CD4-positive, alpha-beta T cell treated with Interleukin-17A for 1 hour (primary cell): Measurements from ENCODE around the gene IFNA6.

Experiments used
- DNase-seq: peaks from one replicate; pipeline ENCODE4 v3.0.0-alpha.2; 2020

Gene IFNA6

DNA sequence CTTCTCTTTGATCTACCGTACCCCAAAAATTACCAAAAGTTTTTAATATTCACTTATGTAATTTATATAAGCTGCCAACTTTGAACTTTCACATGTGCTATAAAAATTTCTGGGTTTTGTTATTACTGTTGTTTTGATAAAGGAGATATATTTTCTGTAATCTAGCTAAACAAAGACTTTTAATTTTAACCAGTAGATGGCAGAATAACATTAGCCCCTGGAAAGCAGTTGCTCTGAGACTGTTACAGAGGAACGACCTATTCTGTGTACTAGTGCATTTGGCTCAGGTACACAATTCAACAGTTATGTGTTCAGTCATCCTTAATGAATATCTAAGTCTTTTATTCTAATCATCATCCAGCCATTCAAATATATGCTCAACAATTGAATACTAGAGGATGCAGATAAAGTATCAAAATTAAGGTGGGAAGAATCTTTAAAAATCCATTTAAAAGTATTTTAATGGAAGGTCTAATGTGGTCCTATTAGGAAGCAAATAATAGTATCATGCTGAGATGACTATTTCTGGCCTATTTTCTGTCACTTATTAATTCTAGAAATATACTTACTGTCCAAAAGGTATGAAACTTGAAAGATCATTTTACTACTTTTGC lies 24.1 kb downstream of the IFNA6 start:
- peak; percentile 76 for DNase-seq

DNA sequence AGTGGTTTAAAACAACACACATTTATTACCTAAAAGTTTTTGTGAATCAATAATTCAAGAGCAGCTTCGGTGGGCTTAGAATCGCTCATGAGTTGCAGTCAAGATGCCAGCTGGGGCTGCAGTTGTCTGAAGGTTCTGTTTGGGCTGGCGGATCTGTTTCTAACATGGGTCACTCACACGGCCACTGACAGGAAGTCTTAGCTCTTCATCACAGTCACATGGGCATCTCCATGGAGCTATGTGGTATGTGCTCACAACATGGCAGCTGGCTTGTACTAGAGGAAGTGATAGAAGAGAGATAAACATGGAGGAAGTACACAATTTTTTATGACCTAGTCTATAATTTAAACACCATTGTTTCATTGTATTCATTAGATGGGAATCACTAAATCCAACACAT lies 26.6 kb downstream of the IFNA6 start:
- no peak for DNase-seq

DNA sequence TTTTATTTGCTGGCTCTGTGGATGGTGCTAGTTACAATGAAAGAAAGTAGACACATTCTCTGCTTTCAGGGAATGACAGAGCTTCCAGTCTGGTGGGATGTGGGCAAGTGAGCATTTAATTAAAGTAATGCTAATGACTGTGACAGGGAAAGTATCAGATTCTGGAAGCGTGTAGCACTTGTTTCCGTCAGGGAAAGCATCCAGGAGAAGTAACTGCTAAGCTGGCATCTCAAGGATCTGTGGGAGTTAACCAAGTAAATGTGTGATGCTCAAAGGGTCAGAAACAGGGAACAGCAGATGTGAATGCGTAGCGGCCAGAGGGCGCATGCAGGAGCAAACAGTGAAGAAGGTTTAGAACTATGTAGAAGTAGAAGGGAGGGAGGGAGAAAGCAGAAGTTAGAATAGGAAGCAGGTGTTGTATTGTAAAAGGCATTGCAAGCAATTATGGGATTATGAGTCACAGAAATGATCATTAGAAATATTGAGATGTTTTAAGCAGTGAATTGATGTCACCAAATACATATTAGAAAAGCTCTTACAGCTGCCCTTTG lies 27.7 kb downstream of the IFNA6 start:
- DNase-seq: no peak

DNA sequence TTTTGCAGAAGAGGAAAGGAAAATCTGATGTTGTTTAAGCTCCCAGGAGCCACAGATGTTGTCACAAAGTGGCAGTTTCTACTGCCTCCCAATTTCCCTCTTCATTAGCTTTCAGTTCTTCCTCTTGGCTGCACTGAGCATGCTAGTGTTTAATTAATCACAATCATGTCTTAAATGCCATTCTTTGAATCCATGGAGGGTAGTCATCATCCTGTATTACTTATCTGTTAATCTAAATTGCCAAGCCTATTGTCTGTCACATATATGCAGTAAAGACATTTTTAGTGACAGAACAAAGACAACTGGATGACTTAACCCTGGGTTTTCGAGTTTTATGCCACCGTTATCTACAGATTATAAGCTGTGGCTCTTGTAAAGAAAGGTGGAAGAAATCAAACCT lies 30.2 kb downstream of the IFNA6 start:
- DNase-seq: no peak

DNA sequence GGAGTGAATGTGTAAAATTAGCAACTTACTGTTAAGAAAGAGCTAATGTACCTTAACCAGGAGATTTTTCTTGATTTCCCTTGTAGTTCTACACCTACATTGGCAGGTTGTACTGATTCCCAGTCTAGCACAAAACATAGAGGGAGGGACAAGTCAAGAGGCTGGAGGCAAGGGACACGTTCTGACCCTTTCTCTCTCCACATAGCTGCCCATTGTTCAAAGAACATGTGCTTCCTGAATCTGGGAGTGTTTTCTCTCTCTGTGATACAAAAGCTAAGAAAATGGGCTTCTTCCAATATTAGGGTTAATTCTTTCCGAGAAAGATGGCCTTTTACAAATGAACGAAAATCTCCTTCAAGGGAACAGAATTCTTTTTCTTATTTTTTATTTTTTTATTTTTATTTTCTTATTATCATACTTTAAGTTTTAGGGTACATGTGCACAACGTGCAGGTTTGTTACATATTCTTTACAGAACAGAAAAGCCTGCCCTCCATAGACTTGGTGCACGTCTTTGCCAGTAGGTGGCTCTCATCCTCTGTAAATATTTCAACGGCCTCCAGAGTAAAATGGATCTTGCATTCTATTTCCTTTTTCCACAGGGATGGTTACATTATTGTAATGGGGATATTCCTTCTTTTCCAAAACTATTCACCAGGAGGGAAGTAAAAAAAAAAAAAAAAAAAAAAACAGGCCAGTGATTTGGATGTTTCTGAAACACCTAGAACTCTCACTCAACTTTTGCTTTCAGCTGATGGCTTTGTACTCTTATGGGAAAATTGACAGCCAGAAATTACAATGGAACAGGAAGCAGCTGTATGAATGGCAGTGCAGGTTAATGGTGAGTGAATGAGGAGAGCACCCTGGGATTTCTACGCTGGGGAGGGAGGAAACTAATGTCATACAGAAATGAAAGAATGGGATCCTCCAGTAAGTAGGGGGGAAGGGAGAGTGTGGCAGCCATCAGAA lies 32.4 kb downstream of the IFNA6 start:
- peak; percentile 53 for DNase-seq

DNA sequence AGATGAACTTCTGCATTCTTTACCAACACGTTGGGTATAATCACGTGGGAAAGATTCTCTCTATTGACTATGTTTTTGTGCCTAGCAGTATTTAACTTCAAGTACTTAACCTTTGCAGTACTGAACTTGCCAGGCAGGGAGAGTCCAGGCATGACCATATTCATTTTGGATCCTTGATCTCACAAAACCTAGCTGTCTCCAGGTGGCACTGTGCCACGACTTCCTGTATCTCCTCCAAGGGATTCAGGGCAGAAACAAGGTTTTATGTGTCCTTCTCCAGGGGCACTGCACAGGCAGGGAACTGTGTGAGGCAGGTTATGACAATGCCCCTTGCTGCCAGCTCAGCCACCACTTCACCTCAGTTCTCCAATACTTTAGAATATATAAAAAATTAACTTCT lies 33.8 kb downstream of the IFNA6 start:
- no peak for DNase-seq

DNA sequence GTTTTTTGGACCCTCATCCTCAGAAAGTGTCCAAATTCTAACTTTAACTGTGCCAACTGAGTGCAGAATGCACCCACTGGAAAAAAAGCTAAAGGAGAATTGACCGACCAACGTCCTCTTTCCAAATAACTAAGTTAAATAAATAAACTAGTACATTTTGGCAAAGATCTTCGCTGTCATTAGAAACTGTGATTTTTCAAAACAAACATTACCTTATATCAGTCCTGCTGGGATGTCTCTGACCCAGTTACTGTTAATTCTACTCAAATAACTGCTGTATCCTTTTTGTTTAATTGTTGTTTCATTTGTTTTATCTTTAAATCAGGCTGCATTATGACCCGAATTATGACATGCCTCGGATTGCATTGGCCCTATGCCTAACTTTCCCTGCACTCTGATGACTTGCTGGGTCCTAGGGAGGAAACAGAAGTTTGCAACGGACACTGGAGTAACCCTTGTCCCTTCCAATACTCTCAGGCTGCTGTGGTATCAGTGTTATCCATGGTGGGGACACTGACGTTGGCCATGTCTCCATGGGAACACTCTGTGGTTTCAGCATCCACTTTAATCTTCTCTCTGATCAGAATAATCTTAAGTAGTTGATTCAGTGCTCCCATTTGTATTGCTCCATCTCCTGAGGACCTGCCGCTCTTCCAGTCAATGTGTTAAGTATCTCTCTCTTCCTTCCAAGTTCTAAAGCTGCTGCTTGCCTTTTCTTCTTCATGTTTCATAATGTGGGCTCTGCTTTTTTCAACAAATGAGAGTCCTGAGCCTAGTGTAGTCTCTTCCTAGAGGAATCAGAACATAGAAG lies 34.5 kb downstream of the IFNA6 start:
- no peak for DNase-seq

DNA sequence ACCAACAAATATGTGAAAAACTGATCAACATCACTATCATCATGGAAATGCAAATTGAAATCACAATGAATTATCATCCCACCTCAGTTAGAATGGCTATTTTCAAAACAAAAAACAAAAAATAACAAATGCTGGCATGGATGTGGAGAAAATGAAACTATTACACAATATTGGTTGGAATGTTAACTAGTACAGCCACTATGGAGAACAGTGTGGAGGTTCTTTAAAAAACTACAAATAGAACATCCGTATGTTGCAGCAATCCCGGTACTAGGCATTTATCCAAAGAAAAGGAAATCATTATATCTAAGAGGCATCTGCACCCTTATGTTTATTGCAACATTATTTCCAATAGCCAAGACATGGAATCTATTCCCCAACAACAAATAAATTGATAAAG lies 36.5 kb downstream of the IFNA6 start:
- DNase-seq: no peak

DNA sequence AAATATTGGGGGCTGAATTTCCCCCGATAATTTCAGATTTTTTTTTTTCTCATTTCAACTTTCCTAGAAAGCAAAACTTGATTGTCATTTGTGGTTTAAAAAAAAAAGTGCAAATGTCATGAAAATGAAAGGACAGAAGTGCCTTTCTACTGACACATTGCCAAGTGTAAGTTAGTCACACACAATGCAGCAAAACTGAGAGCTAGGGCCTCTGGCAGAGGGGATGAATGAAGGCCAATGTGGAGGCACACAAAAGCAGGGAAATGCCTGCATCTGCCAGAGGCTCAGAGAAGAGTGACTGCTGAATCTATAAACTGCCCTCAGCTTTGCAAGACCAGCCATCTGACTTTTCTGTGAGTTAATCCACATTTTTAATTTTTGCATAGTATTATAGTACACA lies 38.8 kb downstream of the IFNA6 start:
- no peak for DNase-seq

DNA sequence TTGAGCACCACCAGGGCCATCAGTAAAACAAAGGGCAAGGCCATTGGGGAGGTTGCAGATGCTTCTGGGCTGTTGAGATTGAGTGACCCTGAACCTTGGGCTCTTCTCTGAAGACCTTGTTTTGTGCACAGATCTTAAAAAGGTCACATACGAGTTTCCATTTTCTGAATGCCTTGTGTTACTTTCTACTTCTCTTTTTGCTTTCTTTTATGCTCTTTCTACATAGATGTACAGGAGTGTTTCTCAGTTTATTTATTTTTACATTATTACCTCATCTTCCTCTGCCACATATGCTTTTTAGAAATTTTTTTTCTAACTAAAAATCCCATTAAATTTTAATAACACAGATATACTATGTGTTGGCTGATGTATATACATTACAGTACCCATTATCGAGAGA lies 45.5 kb downstream of the IFNA6 start, which contains the start of gene IFNA5:
Gene IFNA5 (minus strand): TSS at position 101 of the 400 bp plus-strand sequence. CDS start 57 bp downstream, at position 44.
- DNase-seq: no peak
